DMS53 treated with DMSO at 0.1 percent for 48 hours (cell line): ENCODE results near the gene NTSR1.

Source experiments
- DNase-seq: peaks from one replicate; lab custom pipeline; 2025; ENCODE audit not compliant: unreplicated experiment; lab: John Stamatoyannopoulos, UW

The NTSR1 gene

GRCh38 chr20:62737271-62737811 is 28.7 kb downstream of the NTSR1 start:
- DNase-seq: no peak

GRCh38 chr20:62738025-62738881 is 29.6 kb downstream of the NTSR1 start:
- DNase-seq: no peak

- DNase-seq: no peak
Measured at GRCh38 chr20:62739067-62739466, 30.4 kb downstream of the NTSR1 start.

- DNase-seq: no peak
Measured at GRCh38 chr20:62739581-62740285, 31.1 kb downstream of the NTSR1 start.

- no peak for DNase-seq
Measured at GRCh38 chr20:62740286-62741141, 31.9 kb downstream of the NTSR1 start.

GRCh38 chr20:62741191-62741691 is 32.6 kb downstream of the NTSR1 start:
- no peak for DNase-seq

GRCh38 chr20:62741701-62742491 is 33.3 kb downstream of the NTSR1 start:
- DNase-seq: no peak

- DNase-seq: no peak
Measured at GRCh38 chr20:62742550-62742949, 33.9 kb downstream of the NTSR1 start.

GRCh38 chr20:62742979-62743776 is 34.5 kb downstream of the NTSR1 start:
- DNase-seq: no peak

- DNase-seq: no peak
Measured at GRCh38 chr20:62743777-62744317, 35.2 kb downstream of the NTSR1 start.

GRCh38 chr20:62744741-62745191 is 36.1 kb downstream of the NTSR1 start:
- DNase-seq: no peak

GRCh38 chr20:62745279-62745951 is 36.8 kb downstream of the NTSR1 start:
- no peak for DNase-seq

- no peak for DNase-seq
Measured at GRCh38 chr20:62745952-62746288, 37.3 kb downstream of the NTSR1 start.

GRCh38 chr20:62748311-62748710 is 39.7 kb downstream of the NTSR1 start:
- no peak for DNase-seq

- no peak for DNase-seq
Measured at GRCh38 chr20:62749851-62750445, 41.3 kb downstream of the NTSR1 start.

GRCh38 chr20:62751551-62752150 is 43.0 kb downstream of the NTSR1 start:
- DNase-seq: no peak

GRCh38 chr20:62752181-62752670 is 43.6 kb downstream of the NTSR1 start:
- no peak for DNase-seq
